ENCODE measurements around the gene PGM1. TPM values are rescaled to one million over a fixed set of nuclear protein-coding genes. Genes with fewer than 3 reads are reported as not detected.

PGM1 gene
- total RNA-seq, 4 donors from 2014 or later, result 49.4 to 73.9 (median 61.5) TPM

GRCh38 chr1:63600248-63600647 lies 7.0 kb downstream of the PGM1 start:
- intact Hi-C loops (cut with DNase I), result no loop called here
- Histone ChIP-seq H3K4me3 (no peak overlapping the region), H3K27ac (replicated peaks in 1 of 4) (no peak overlapping the region), H3K4me1 (peaks cover 0 to 6% (median 0%) of the 10 kb centered on the region in 4 donors), H3K9me3 (no peaks in the 10 kb centered on the region), H3K36me3 (no peaks in the 10 kb centered on the region), H3K27me3 (no peaks in the 10 kb centered on the region)
- TF ChIP-seq CTCF (IDR thresholded peaks at IDR 0.05) (no peak), EP300 (IDR thresholded peaks at IDR 0.05) (no peak), POLR2A (IDR thresholded peaks at IDR 0.05; ENCODE audit: low read depth) (no peak), POLR2AphosphoS5 (IDR thresholded peaks at IDR 0.05) (no peak)
- DNase-seq (ENCODE audit: extremely low spot score), result no peak
- WGBS, result 82% methylated on average over 5 of the region's 5 CpGs

DNA sequence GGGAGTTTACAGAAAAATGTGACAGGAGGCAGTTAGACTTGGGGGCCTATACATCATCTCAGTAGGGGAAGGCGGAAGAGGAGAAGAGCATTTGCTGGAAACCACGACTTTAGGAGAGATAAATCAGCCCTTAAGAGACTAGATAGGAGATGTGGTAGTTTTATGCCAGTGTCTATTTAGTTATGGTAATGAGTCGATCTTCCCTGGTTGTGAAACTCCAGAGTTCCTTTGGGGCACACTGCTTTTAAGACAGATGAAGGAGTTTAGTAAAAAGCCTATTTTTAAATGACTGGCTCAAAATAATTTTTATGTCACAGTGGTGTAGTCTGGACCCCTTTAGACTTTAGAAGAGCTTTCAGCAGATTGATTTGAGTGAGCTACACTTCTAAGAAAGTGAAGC lies 7.8 kb downstream of the PGM1 start:
- intact Hi-C loops (cut with DNase I), result no loop called here
- WGBS, result 90% methylated on average over 3 of the region's 3 CpGs
- Histone ChIP-seq H3K9me3 (no peaks in the 10 kb centered on the region), H3K4me3 (no peak overlapping the region), H3K4me1 (peaks cover 0 to 3% (median 0%) of the 10 kb centered on the region in 4 donors), H3K27ac (replicated peaks in 1 of 4) (no peak overlapping the region), H3K36me3 (no peaks in the 10 kb centered on the region), H3K27me3 (no peaks in the 10 kb centered on the region)
- DNase-seq (ENCODE audit: extremely low spot score), result no peak
- TF ChIP-seq POLR2AphosphoS5 (IDR thresholded peaks at IDR 0.05) (no peak), CTCF (IDR thresholded peaks at IDR 0.05) (no peak), POLR2A (IDR thresholded peaks at IDR 0.05; ENCODE audit: low read depth) (no peak), EP300 (IDR thresholded peaks at IDR 0.05) (no peak)

GRCh38 chr1:63601463-63601862 lies 8.3 kb downstream of the PGM1 start:
- Histone ChIP-seq H3K4me3 (no peak overlapping the region), H3K9me3 (no peaks in the 10 kb centered on the region), H3K27ac (replicated peaks in 1 of 4) (no peak overlapping the region), H3K36me3 (no peaks in the 10 kb centered on the region), H3K27me3 (no peaks in the 10 kb centered on the region), H3K4me1 (peaks cover 0 to 6% (median 0%) of the 10 kb centered on the region in 4 donors)
- no peak for TF ChIP-seq CTCF (IDR thresholded peaks at IDR 0.05)
- 86% methylated on average over 4 of the region's 4 CpGs for WGBS
- intact Hi-C loops (cut with DNase I), result no loop called here
- no peak for DNase-seq (ENCODE audit: extremely low spot score)

- Histone ChIP-seq H3K9me3 (no peaks in the 10 kb centered on the region), H3K27me3 (no peaks in the 10 kb centered on the region), H3K4me3 (no peak overlapping the region), H3K36me3 (no peaks in the 10 kb centered on the region), H3K4me1 (peaks cover 0 to 7% (median 0%) of the 10 kb centered on the region in 4 donors), H3K27ac (replicated peaks in 1 of 4) (no peak overlapping the region)
- DNase-seq (ENCODE audit: extremely low spot score), result no peak
- 96% methylated on average over 1 of the region's 1 CpG for WGBS
- TF ChIP-seq EP300 (IDR thresholded peaks at IDR 0.05), result no peak
- TF ChIP-seq POLR2AphosphoS5 (IDR thresholded peaks at IDR 0.05), result no peak
- TF ChIP-seq CTCF (IDR thresholded peaks at IDR 0.05), result no peak
- no peak for TF ChIP-seq POLR2A (IDR thresholded peaks at IDR 0.05; ENCODE audit: low read depth)
- intact Hi-C loops (cut with DNase I), result no loop called here
These were observed 8.7 kb downstream of the PGM1 start for GRCh38 chr1:63601912-63602311.

DNA sequence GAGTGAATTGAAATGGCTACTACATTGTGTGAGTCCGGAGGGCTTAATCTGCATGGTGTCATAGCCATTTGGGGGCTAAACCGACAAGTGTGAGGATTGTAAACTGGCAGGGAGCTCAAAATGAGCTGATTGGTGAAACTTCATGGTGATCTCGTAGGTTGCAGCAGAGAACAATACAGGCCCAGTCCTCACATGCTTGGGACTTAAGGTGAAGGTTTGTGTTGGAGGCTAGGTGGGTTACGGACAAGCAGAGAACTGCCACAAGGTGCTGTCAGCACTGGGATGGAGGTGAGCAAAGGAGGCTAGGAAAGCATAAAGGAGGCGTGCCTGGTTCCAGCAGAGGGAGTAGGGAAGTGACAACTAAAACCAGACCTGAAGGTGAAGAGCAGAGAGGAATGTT lies 9.4 kb downstream of the PGM1 start:
- H3K27ac ChIP-seq (replicated peaks in 1 of 4), result no peak overlapping the region
- no peaks in the 10 kb centered on the region for H3K27me3 ChIP-seq
- H3K9me3 ChIP-seq, result no peaks in the 10 kb centered on the region
- H3K4me3 ChIP-seq, result no peak overlapping the region
- H3K4me1 ChIP-seq, result peaks cover 0 to 14% (median 0%) of the 10 kb centered on the region in 4 donors
- 76% methylated on average over 5 of the region's 5 CpGs for WGBS
- intact Hi-C loops (cut with DNase I), result no loop called here
- peak; percentile 75 for DNase-seq (ENCODE audit: extremely low spot score)
- no peaks in the 10 kb centered on the region for H3K36me3 ChIP-seq
- TF ChIP-seq CTCF (IDR thresholded peaks at IDR 0.05) (no peak), EP300 (IDR thresholded peaks at IDR 0.05) (no peak), POLR2A (IDR thresholded peaks at IDR 0.05; ENCODE audit: low read depth) (no peak), POLR2AphosphoS5 (IDR thresholded peaks at IDR 0.05) (no peak)
